Large intestine (tissue), 12 donors: Measurements from ENCODE around the gene FOXE3. TPM values are rescaled to one million over a fixed set of nuclear protein-coding genes. Genes with fewer than 3 reads are reported as not detected.
A peak's percentile ranks its signal among the peaks of the same experiment; 100 is the strongest.

Experiments used
- DNase-seq, 2 donors: peaks; one replicate each; pipeline versions ENCODE4 v3.0.0 to v3.0.0-alpha.2; 2013
- H3K27ac ChIP-seq: one replicate; pipeline ENCODE4 v1.5.1; 2013; ENCODE audit warnings: low read length
- H3K27me3 ChIP-seq: 2 replicates; pipeline ENCODE4 v1.6.1; 2013; ENCODE audit warnings: low read length; ENCODE audit not compliant: control insufficient read depth, insufficient read depth
- H3K36me3 ChIP-seq: 2 replicates; pipeline ENCODE4 v1.6.1; 2013; ENCODE audit warnings: low read length; ENCODE audit not compliant: control insufficient read depth, insufficient read depth
- H3K4me1 ChIP-seq: one replicate; pipeline ENCODE4 v1.6.1; 2013; ENCODE audit warnings: low read length; ENCODE audit not compliant: control insufficient read depth, insufficient read depth
- H3K4me3 ChIP-seq: one replicate; pipeline ENCODE4 v1.5.1; 2013; ENCODE audit warnings: low read length
- H3K9me3 ChIP-seq: one replicate; pipeline ENCODE4 v1.6.1; 2013; ENCODE audit warnings: mild to moderate bottlenecking, low read depth, low read length, moderate library complexity; ENCODE audit not compliant: control insufficient read depth
- WGBS: methylation state at CpG from one replicate; pipeline ENCODE4 v1.1.5; 2013; ENCODE audit warnings: low lambda C conversion rate; ENCODE audit not compliant: insufficient coverage; 5-methylcytosine and 5-hydroxymethylcytosine counted together
- long read RNA-seq, 11 donors: transcript quantifications; one replicate each; lab custom pipeline, GENCODE V29; 2026
- polyA plus RNA-seq: library from polyadenylated mRNA; unstranded; fragments of 120-200 nt; gene quantifications from one replicate; pipeline ENCODE4 v1.2.1, GENCODE V29; 2013

Gene FOXE3
- 0.09 TPM for polyA plus RNA-seq
- long read RNA-seq, donor 1, result 0 reads
- long read RNA-seq, donor 2, result 0 reads
- long read RNA-seq, donor 3, result 0 reads
- long read RNA-seq, donor 4, result 0 reads
- long read RNA-seq, donor 5, partial matches to known transcripts, result 0 of 1 reads
- long read RNA-seq, donor 5, other reads (novel, unspliced or antisense), result 0 of 1 reads
- long read RNA-seq, donor 6, result 0 reads
- long read RNA-seq, donor 7, result 0 reads
- long read RNA-seq, donor 8, result 0 reads
- long read RNA-seq, donor 9, result 0 reads
- long read RNA-seq, donor 10, result 0 reads
- long read RNA-seq, donor 11, result 0 reads

DNA sequence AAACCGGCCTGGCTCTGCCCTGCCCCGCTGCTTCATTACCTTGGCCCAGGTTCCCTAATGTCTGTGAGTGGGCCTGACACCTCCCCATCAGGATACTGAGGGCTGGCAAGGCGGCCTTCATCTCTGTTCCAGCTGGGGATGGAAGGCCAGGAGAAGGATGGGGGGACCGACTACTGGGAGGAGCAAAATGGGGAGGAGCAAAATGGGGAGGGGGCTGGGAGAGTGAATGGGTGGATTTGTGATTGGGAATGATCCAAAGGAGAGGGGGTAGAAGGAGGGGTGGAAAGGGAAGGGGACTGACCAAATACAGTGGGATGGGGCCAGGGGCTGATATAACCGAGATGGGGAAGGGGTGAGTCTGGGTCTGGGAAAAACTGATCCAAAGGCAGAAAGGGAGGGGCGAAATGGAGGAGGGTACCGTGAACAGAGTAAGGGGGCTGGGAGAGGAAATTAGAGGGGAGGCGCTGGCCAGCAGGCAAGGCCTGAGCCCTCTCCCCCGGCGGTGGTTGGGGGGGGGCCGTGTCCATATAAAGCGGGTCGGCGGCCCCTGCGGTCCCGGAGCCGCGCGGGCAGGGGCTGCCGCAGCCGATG lies at the start of gene FOXE3:
TSS of gene FOXE3 (plus strand) at position 558 of the 591 bp plus-strand sequence. CDS start at position 589, 31 bp downstream.
- Histone ChIP-seq H3K4me1 (no peaks in the 10 kb centered on the region), H3K4me3 (no peak within 1 kb of the TSS), H3K27me3 (peaks cover 60% of the 10 kb centered on the region), H3K9me3 (no peaks in the 10 kb centered on the region), H3K27ac (no peak within 1 kb of the TSS), H3K36me3 (no peaks in the 10 kb centered on the region)
- 44% methylated on average over 3 of the region's 21 CpGs for WGBS
- DNase-seq, result no peak

DNA sequence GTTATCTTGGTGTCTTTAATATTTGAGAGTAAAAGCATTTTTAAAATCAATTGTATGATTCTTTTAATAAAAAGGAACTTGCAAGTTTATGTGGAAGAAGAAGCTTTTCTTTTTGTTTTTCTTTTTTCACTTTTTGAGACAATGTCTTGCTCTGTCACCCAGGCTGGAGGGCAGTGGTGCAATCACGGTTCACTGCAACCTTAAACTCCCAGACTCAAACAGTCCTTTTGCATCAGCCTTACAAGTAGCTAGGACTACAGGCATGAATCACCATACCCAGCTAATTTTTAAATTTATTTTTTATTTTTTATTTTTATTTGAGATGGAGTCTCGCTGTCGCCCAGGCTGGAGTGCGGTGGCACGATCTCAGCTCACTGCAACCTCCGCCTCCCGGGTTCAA lies 48.4 kb upstream of the FOXE3 start:
- no peak overlapping the region for H3K4me3 ChIP-seq
- no CpG with 5 or more reads among the region's 7 CpGs for WGBS
- no peaks in the 10 kb centered on the region for H3K9me3 ChIP-seq
- no peak for DNase-seq
- no peaks in the 10 kb centered on the region for H3K27me3 ChIP-seq
- no peak overlapping the region for H3K27ac ChIP-seq
- peaks cover 25% of the 10 kb centered on the region for H3K36me3 ChIP-seq
- no peaks in the 10 kb centered on the region for H3K4me1 ChIP-seq

DNA sequence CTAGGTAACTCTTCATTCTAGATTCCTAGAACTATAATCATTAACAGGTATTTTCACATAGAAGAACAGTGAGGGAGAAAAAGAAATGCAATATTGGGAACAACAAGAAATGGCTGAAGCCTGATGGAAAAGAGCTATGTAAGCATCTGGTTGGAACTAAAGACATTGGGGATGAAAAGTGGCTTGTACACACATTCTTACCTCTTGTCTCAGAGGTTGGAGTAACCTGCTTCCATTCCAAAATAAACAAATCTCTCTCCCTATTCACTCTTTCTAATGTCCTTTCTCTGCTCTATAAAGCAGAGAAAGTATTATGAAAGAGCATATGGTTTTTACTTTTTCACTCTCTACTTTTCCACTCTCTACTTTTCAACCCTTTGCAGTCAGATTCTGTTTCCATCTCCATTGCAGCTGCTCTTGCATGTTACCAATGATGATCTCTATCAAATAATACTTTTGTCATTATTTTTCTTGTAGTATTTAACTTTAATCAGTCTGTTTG lies 45.0 kb upstream of the FOXE3 start:
- Histone ChIP-seq H3K36me3 (peaks cover 44% of the 10 kb centered on the region), H3K27me3 (no peaks in the 10 kb centered on the region), H3K27ac (no peak overlapping the region), H3K9me3 (no peaks in the 10 kb centered on the region), H3K4me1 (no peaks in the 10 kb centered on the region), H3K4me3 (no peak overlapping the region)
- no peak for DNase-seq

DNA sequence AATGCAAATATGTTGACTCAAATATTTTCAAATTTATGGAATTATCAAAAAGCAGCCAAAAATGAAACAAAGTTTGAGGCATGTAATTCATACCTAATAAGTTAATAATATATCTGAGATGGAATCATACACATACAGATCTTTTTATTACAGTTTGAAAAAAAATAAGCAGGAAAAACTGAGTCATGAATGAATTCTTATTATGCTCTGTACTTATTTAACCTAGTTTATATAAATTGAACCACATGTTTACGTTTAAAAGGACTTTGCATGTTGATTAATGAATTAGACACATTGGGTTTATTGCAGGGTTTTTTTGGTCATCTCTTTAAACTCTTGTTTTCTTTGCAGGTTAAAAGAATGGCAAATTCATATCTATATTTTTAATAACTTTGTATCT lies 41.6 kb upstream of the FOXE3 start:
- Histone ChIP-seq H3K27me3 (no peaks in the 10 kb centered on the region), H3K9me3 (no peaks in the 10 kb centered on the region), H3K4me1 (no peaks in the 10 kb centered on the region), H3K36me3 (peaks cover 48% of the 10 kb centered on the region), H3K27ac (no peak overlapping the region), H3K4me3 (no peak overlapping the region)
- DNase-seq, result no peak
- no CpG with 5 or more reads among the region's 1 CpG for WGBS

DNA sequence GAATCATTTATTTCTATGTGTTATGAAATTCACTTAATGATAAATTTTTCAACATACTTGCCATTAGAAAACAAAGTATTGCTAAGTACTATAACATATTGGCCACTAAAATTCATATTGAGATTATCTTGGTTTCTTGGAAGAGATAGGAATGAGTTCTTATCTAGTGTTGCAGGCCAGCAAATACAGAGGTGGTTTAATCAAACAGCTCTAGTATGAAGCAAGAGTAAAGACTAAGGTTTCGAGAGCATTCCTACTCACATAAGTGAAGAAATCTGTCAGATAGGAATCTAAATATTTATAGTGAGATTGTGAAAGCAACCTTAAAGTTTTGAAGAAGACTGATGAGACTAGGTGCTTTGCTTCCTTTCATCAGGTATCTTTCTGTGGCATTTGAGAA lies 37.9 kb upstream of the FOXE3 start:
- no peaks in the 10 kb centered on the region for H3K27me3 ChIP-seq
- peaks cover 42% of the 10 kb centered on the region for H3K36me3 ChIP-seq
- no CpG with 5 or more reads among the region's 1 CpG for WGBS
- peak overlapping the region; percentile 31 for H3K27ac ChIP-seq
- H3K4me1 ChIP-seq, result no peaks in the 10 kb centered on the region
- DNase-seq, result no peak
- H3K9me3 ChIP-seq, result no peaks in the 10 kb centered on the region
- no peak overlapping the region for H3K4me3 ChIP-seq

DNA sequence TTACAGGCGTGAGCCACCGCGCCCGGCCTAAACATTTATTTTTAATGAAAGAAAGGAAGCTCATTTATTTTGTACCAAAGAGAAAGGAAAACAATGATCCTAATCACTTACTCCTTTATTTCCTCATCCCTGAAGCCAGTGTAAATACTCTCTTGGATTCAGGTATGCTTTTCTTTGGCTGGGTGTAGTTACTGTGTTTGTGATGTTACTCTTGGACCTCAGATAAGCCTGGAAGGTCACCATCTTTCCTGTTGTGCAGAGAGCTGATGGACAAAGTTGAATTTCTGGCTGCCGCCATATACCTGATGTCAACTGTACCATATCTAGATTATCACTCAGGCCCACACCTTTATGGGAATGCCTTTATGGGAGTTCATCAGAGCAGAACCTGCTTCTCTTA lies 35.4 kb upstream of the FOXE3 start:
- DNase-seq, result no peak
- H3K27me3 ChIP-seq, result no peaks in the 10 kb centered on the region
- WGBS, result no CpG with 5 or more reads among the region's 5 CpGs
- H3K9me3 ChIP-seq, result no peaks in the 10 kb centered on the region
- no peak overlapping the region for H3K27ac ChIP-seq
- no peak overlapping the region for H3K4me3 ChIP-seq
- H3K4me1 ChIP-seq, result no peaks in the 10 kb centered on the region
- H3K36me3 ChIP-seq, result peaks cover 27% of the 10 kb centered on the region

DNA sequence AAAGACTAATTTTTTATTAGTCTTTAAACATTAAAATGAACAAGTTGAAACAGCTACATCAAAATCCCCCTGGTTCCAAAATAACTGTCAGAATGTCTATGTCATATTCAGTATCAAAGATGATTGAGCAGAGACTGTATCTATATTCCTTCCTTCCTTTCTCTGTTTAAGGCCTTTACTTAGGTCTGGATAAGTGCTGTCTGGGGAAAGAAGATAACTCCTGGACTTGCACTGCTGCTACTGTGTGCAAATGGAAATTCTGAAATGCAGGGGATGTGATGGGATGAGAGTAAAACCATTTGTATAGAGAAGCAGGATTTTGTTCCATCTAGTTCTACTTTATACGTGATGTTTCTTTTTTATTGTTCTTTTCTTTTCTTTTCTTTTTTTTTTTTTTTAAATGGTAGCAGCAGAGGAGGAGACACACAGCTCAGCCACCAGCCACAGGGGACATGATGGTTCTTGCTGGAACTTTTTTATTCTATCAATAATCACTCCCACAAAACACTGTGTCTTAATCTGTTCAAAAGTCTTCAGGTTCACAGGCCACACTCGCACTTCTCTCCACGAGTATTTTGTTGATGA lies 33.6 kb upstream of the FOXE3 start:
- Histone ChIP-seq H3K4me3 (no peak overlapping the region), H3K36me3 (peaks cover 19% of the 10 kb centered on the region), H3K27ac (no peak overlapping the region), H3K9me3 (no peaks in the 10 kb centered on the region), H3K4me1 (no peaks in the 10 kb centered on the region), H3K27me3 (no peaks in the 10 kb centered on the region)
- 75% methylated on average over 2 of the region's 3 CpGs for WGBS
- DNase-seq, result no peak

DNA sequence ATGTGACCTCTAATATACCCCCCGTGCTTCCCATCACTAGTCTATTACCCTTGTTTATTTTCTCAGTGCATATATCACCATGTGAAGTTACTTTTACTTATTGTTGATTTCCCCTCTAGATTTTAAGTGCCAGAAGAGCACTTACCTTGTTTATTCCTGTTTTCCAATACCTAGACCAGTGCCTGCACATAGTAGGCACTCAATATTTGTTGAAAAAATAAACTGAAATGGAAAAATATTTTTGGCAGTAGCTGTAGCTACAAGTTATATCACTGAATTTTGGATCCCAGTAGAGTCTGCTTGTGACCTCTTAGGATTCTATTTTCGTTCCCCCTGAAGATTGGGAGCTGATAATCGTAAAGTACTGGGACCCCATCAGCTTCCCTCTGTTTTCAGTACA lies 32.0 kb upstream of the FOXE3 start:
- Histone ChIP-seq H3K27me3 (no peaks in the 10 kb centered on the region), H3K27ac (no peak overlapping the region), H3K4me3 (no peak overlapping the region), H3K9me3 (no peaks in the 10 kb centered on the region), H3K4me1 (peaks cover 12% of the 10 kb centered on the region), H3K36me3 (peaks cover 15% of the 10 kb centered on the region)
- no peak for DNase-seq
- 100% methylated on average over 1 of the region's 3 CpGs for WGBS

DNA sequence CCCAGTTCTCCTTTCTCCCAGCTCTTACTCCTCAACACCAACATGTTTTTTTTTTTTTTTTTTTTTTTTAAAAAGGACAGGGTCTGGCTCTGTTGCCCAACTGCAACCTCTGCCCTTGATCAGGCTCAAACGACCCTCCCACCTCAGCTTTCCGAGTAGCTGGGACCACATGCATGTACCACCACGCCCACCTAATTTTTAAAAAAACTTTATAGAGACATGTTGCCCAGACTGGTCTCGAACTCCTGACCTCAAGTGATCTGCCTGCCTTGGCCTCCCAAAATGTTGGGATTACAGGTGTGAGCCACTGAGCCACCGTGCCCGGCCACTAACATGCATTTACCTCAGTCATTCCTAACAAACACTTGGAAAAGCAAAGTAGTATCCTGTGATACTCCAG lies 31.1 kb upstream of the FOXE3 start:
- Histone ChIP-seq H3K27ac (no peak overlapping the region), H3K27me3 (no peaks in the 10 kb centered on the region), H3K9me3 (no peaks in the 10 kb centered on the region), H3K4me3 (no peak overlapping the region), H3K4me1 (peaks cover 14% of the 10 kb centered on the region), H3K36me3 (peaks cover 10% of the 10 kb centered on the region)
- WGBS, result no CpG with 5 or more reads among the region's 6 CpGs
- DNase-seq, result no peak

DNA sequence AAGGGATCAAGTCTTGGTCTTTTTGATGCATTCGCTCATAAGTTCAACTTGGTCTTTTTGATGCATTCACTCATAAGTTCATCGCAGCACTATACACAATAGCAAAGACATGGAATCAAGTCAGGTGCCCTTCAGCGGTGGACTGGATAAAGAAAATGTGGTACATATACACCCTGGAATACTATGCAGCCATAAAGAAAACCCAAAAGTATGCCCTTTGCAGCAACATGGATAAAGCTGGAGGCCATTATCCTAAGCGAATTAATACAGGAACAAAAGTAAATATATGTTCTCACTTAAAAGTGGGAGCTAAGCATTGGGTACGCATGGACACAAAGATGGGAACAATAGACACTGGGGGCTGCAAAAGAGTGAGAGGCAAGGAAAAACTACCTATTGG lies 29.8 kb upstream of the FOXE3 start:
- no peak for DNase-seq
- Histone ChIP-seq H3K36me3 (peaks cover 4% of the 10 kb centered on the region), H3K4me3 (no peak overlapping the region), H3K9me3 (no peaks in the 10 kb centered on the region), H3K4me1 (peaks cover 14% of the 10 kb centered on the region), H3K27me3 (no peaks in the 10 kb centered on the region), H3K27ac (no peak overlapping the region)
- 100% methylated on average over 2 of the region's 5 CpGs for WGBS
